GM03348 (cell line): ENCODE data around the gene KCNB1.

Experiments used
- DNase-seq: peaks from one replicate; pipeline ENCODE4 v3.0.0; 2012; ENCODE audit warnings: low spot score

The KCNB1 gene

GRCh38 chr20:49482621-49483017 is at the start of gene KCNB1:
Gene KCNB1, minus strand, starts transcription at chr20:49482668. Its CDS starts 188 bp downstream, at chr20:49482480.
- DNase-seq: peak; percentile 87

GRCh38 chr20:49529470-49529869 is 47.0 kb upstream of the KCNB1 start:
- DNase-seq: no peak

GRCh38 chr20:49526568-49526967 is 44.1 kb upstream of the KCNB1 start:
- DNase-seq: no peak

GRCh38 chr20:49526056-49526455 is 43.6 kb upstream of the KCNB1 start:
- no peak for DNase-seq

GRCh38 chr20:49523767-49524360 is 41.4 kb upstream of the KCNB1 start:
- DNase-seq: no peak

GRCh38 chr20:49521356-49521755 is 38.9 kb upstream of the KCNB1 start:
- no peak for DNase-seq

- DNase-seq: no peak
Observed at GRCh38 chr20:49519777-49520359, 37.4 kb upstream of the KCNB1 start.

- DNase-seq: no peak
Observed at GRCh38 chr20:49519212-49519712, 36.8 kb upstream of the KCNB1 start.

GRCh38 chr20:49518576-49518975 is 36.1 kb upstream of the KCNB1 start:
- no peak for DNase-seq

GRCh38 chr20:49517805-49518100 is 35.3 kb upstream of the KCNB1 start:
- DNase-seq: no peak

GRCh38 chr20:49516916-49517804 is 34.7 kb upstream of the KCNB1 start:
- no peak for DNase-seq

GRCh38 chr20:49515586-49515985 is 33.1 kb upstream of the KCNB1 start:
- no peak for DNase-seq

- no peak for DNase-seq
Observed at GRCh38 chr20:49513517-49513916, 31.0 kb upstream of the KCNB1 start.

- DNase-seq: no peak
Observed at GRCh38 chr20:49513009-49513408, 30.5 kb upstream of the KCNB1 start.

GRCh38 chr20:49511788-49512525 is 29.5 kb upstream of the KCNB1 start:
- no peak for DNase-seq

- peak; percentile 93 for DNase-seq
Observed at GRCh38 chr20:49510562-49511122, 28.2 kb upstream of the KCNB1 start.

- peak; percentile 73 for DNase-seq
Observed at GRCh38 chr20:49508435-49509199, 26.1 kb upstream of the KCNB1 start.

GRCh38 chr20:49507741-49508434 is 25.4 kb upstream of the KCNB1 start:
- no peak for DNase-seq

- DNase-seq: peak; percentile 40
Observed at GRCh38 chr20:49505518-49505917, 23.1 kb upstream of the KCNB1 start.

GRCh38 chr20:49503176-49503575 is 20.7 kb upstream of the KCNB1 start:
- no peak for DNase-seq

GRCh38 chr20:49501917-49502316 is 19.4 kb upstream of the KCNB1 start:
- no peak for DNase-seq
